MG63 (cell line): ENCODE data around the gene CCDC122. TPM values are rescaled to one million over a fixed set of nuclear protein-coding genes. Genes with fewer than 3 reads are reported as not detected.

Experiments
- DNase-seq: peaks from one replicate; pipeline ENCODE4 v3.0.0-alpha.2; 2020
- H3K27me3 ChIP-seq: fragments of 250-450 bp; sonication (Bioruptor Pico); 2 replicates; pipeline ENCODE4 v1.5.1; 2020; ENCODE audit warnings: mild to moderate bottlenecking, moderate library complexity
- H3K36me3 ChIP-seq: fragments of 250-450 bp; sonication (Bioruptor Pico); 2 replicates; pipeline ENCODE4 v1.5.1; 2020; ENCODE audit warnings: mild to moderate bottlenecking, moderate library complexity
- H3K4me3 ChIP-seq: fragments of 250-450 bp; sonication (Bioruptor Pico); 2 replicates; pipeline ENCODE4 v1.5.1; 2020; ENCODE audit warnings: mild to moderate bottlenecking, moderate library complexity
- H3K9me3 ChIP-seq: fragments of 250-450 bp; sonication (Bioruptor Pico); 2 replicates; pipeline ENCODE4 v1.5.1; 2020; ENCODE audit warnings: mild to moderate bottlenecking, moderate library complexity
- total RNA-seq: library from RNA; depleted of rRNA; stranded (reverse); fragments of >200 nt; shearing (Covaris generic); gene quantifications from 2 replicates; pipeline ENCODE4 v1.2.3, GENCODE V29; 2014; ENCODE audit warnings: low replicate concordance; rRNA removed

The CCDC122 gene
- 1.4 TPM in 1 of 2 replicates, not detected in the other for total RNA-seq

DNA sequence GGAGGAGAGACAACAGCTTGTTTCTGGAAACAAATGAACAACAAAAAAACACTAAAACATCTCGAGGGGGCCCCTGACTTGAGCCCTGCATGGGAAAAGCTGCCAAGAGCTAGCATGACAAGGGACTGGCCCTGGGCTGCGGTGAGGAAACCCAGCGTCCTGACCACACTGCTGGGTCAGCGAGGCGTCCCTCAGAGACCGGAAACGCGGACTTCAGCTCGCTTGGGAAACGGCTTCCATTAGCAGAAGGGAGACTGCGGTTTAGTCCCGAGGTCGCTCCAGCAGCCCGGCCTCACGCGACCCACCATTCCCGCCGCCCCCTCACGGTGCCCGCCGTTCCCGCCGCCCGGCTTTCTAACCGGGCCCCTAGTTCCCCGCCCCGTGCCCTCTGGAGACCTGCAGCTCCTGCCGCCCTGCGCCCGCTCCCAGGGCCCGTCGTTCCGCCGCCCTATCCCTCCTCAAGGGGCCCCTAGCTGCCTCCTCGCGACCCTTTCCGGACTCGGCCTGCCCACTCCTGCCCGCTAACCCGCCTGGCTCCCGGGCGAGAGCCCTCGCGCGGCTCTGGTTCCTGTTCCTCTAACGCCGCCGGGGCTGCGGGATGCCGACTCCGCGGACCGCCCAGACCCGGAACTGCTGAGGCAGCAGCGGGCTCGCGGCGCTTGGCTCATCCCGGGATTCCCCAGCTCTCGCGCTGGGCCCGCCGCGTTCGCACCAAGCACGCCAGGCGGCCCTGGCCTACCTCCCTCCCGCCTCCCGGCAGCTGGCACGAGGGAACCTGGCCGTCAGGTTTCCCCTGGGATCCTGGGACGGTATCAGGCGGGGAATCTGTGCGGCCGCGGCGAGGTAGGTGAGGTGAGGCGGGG lies at the start of gene CCDC122:
CCDC122 (minus strand) TSS at position 849 of the 863 bp plus-strand sequence. CDS start 10,364 bp downstream, outside the sequence.
- no peaks in the 10 kb centered on the region for H3K27me3 ChIP-seq
- DNase-seq = peak; percentile 85
- H3K9me3 ChIP-seq = no peaks in the 10 kb centered on the region
- H3K4me3 ChIP-seq = peak within 1 kb of the TSS; percentile 71
- no peaks in the 10 kb centered on the region for H3K36me3 ChIP-seq

DNA sequence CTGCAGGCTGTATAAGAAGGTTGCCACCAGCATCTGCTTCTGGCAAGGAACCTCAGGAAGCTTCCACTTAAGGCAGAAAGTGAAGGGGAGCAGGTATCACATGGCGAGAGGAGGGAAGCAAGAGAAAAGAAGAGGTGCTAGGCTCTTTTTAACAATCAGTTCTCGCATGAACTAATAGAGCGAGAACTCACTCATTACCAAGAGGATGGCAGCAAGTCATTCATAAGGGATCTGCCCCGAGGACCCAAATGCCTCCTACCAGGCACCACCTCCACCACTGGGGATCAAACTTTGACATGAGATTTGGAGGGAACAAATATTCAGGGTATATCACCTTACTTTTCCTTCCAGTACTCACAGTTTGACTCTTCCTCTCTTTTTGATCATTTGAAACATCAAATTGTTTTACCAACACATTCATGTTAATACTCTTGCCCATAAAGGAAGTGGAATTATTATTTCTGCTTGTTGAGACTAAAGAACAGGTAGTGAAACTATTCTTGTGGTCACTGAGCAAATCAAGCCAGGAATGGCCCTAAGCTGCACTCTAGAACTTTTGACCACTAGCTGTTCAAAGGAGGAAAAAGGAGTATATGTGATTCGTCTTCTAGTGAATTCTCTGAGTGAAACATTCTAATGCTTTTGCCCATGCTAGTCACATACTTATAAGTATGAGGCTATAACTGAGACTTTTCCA lies 45.2 kb upstream of the CCDC122 start:
- no peak overlapping the region for H3K4me3 ChIP-seq
- DNase-seq = no peak
- H3K9me3 ChIP-seq = no peaks in the 10 kb centered on the region
- H3K36me3 ChIP-seq = no peaks in the 10 kb centered on the region
- no peaks in the 10 kb centered on the region for H3K27me3 ChIP-seq

DNA sequence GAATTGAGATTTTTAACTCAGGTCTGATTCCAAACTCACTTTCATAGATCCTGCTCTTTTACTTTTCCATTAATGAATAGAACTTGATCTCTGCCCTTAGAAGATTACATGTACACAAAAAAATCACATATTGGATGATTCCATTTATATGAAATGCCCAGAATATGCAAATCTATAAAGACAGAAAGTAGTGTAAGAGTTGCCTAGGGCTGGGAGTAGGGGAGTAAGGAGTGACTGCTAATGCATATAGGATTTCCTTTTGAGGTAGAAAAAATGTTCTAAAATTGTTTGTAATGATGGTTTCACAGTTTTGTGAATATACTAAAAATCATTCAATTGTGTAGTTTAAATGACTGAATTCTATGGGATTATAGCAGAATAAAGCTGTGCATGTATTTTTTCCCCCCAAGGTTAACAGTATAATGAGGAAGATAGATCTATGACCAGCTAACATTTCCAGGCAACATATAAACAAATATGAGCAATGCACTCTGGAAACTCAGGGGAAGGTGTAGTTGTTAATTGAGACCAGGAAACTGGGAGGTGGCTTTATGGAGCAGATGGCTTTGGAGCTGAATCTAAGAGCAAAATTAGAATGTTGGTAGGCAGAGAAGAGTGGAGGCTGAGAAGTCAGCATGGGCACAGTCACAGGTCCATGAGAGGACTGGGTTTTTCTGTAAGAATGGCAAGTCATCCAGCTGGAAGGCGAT lies 41.6 kb upstream of the CCDC122 start:
- H3K36me3 ChIP-seq = no peaks in the 10 kb centered on the region
- no peak for DNase-seq
- no peaks in the 10 kb centered on the region for H3K9me3 ChIP-seq
- no peaks in the 10 kb centered on the region for H3K27me3 ChIP-seq
- no peak overlapping the region for H3K4me3 ChIP-seq

DNA sequence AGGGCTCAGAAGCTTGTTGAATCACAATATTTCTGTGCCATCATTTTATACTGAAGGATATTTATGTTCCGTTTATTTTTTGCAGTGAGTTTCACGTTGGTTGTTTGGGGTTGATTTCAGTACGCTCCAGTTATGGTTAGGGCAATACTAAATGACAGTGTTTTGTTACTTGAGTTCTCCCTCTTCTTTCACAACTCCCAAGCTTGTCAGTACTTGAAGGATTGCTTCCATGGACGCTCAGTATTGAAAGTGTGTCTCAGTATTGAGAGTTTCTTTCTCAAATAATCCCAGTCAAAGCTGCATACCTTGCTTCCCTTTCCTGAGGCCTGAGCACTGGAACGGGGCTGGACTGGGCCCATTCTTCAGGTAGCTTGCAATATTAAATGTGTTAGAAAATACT lies 39.1 kb upstream of the CCDC122 start:
- DNase-seq = no peak
- no peaks in the 10 kb centered on the region for H3K36me3 ChIP-seq
- no peaks in the 10 kb centered on the region for H3K9me3 ChIP-seq
- no peaks in the 10 kb centered on the region for H3K27me3 ChIP-seq
- H3K4me3 ChIP-seq = no peak overlapping the region

DNA sequence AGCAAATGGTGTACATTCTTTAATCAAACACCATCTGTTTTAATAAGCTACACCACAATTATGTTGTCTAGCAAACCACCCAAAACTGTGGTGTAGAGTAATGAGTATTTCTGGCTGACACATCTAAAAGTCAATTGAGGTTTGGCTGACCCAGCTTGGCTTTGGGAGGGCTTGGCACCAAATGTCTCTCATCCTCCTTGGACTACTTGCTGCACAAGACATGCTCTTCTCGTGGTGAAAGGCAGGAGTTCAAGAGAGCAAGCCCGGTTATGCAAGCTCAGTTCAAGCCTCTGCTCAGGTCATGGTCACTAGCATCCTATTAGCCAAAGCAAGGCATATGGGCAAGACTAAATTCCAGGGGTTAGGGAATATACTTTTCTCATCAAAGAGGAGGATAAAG lies 37.3 kb upstream of the CCDC122 start:
- no peak overlapping the region for H3K4me3 ChIP-seq

DNA sequence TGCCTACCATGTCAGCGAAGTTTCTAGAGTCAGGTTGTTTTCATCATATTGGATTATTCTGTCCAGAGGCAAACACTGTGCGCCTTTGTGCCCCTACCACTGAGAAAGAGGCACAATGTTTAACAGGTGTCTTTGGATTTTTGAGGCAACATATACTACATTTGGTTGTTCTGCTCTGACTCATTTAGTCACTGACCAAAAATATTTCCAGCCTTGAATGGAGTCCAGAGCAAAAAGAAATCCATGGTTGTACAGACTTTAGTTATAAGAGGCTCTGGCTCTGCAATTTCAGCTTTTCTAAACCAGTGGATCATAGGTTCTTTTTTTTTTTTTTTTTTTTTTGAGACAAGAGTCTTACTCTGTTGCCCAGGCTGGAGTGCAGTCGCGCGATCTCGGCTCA lies 35.9 kb upstream of the CCDC122 start:
- H3K4me3 ChIP-seq = no peak overlapping the region
- no peak for DNase-seq
- H3K9me3 ChIP-seq = no peaks in the 10 kb centered on the region
- no peaks in the 10 kb centered on the region for H3K27me3 ChIP-seq
- no peaks in the 10 kb centered on the region for H3K36me3 ChIP-seq

More for the DNA sequence above, 37.3 kb upstream of the CCDC122 start:
- Histone ChIP-seq H3K36me3 (no peaks in the 10 kb centered on the region), H3K9me3 (no peaks in the 10 kb centered on the region), H3K27me3 (no peaks in the 10 kb centered on the region)
- peak; percentile 9 for DNase-seq

DNA sequence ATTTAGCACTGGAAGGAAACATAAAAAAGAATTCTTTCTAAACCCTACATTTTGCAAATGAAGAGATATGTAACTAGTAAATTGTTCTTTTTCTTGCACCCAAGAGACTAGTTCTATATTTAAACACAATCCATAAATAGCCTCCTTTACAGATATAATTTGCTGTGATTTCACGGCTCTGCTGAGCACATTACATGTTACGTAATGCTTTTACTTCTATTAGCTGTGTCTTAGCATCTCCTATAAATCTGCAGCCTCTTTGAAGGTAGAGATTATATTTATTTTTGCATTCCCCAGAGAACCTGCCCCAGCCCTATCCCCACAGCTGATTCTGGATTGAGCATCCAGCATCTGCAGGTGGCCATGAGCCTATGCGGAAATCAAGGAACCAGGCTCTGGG lies 32.3 kb upstream of the CCDC122 start:
- DNase-seq = no peak
- Histone ChIP-seq H3K9me3 (no peaks in the 10 kb centered on the region), H3K4me3 (no peak overlapping the region), H3K27me3 (no peaks in the 10 kb centered on the region), H3K36me3 (no peaks in the 10 kb centered on the region)

DNA sequence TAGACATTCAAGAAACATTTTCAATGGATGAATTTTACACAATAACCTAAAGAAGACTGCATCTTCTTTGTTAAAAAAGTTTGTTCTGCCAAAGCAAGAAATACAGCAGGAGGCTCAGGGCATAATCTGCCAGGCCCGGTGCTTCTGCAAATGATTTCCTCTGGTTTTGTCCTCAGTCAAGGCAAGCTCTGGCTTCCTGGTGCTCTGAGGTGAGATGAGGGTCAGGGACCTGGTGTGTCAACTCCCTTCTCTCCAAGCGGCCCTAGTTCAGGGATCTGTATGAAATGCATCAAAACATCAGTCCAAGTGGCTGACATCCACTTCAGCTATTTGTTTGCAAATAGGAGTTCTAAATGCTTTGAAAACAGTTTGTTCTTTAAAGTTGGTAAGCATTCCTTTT lies 31.7 kb upstream of the CCDC122 start:
- no peaks in the 10 kb centered on the region for H3K27me3 ChIP-seq
- H3K4me3 ChIP-seq = no peak overlapping the region
- H3K36me3 ChIP-seq = no peaks in the 10 kb centered on the region
- no peaks in the 10 kb centered on the region for H3K9me3 ChIP-seq
- no peak for DNase-seq

DNA sequence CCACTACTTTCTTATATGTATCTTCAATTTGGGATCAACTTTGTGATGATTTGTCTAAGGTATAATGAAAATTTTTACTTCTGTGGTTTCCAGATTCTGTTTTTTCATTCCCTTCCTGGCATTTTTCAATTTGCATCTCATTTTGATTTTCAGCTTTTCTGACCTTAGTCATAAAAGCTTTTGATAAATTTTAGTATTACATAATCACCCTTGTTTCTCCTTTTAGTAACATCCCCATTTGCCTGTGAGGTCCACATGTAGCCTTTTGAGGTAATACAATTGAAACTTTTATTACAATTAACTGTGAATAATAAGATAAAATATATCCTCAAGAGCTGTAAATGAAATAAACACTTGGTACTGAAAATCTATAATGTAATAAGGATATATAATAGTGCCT lies 31.3 kb upstream of the CCDC122 start:
- no peaks in the 10 kb centered on the region for H3K9me3 ChIP-seq
- H3K4me3 ChIP-seq = no peak overlapping the region
- no peaks in the 10 kb centered on the region for H3K27me3 ChIP-seq
- no peaks in the 10 kb centered on the region for H3K36me3 ChIP-seq
- DNase-seq = no peak

DNA sequence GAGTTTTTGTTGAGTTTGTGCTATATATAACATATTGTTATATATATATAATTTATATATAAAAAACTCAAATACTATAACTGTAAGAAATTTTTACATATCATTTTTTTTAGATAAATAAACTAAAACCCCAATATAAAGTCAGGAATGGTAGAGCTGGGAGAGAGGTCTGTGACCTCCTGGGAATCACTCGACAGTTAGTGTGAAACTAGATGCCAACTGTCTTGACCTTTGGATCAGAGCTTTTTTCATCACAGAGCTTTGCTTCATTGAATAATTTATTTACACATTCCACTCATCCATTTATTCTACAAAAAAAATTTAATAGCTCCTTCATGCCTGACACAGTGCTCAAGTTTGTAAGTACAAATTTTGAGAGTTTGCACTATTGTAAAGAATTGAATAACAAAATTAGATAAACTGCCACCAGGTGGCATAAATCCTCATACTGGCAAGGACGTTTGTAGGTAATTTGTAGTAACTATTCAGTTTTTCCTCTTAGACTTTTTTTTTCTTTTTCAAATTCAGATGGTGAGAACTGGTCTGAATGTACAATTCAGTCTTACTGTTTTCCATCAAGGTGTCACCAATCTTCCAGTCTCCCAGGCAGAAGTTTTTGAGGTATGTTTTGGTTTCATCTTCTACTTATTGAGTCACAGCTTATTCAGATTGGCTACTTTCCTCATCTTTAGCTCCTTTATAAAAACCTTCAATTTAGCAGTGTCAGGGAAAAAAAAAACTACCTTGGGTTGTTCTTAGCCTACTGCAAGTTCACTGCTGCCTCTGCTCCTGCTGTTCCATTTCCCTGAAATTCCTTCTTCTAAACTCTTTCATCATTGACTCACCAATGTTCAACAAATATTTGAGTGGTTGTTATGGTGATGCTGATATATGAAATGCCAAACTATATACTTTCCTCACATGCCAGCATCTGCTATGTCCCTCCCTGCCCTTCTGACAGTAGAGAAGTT lies 28.9 kb upstream of the CCDC122 start:
- no peaks in the 10 kb centered on the region; the same call in 1 of the 2 replicates for H3K27me3 ChIP-seq
- H3K4me3 ChIP-seq = no peak overlapping the region
- no peaks in the 10 kb centered on the region for H3K9me3 ChIP-seq
- DNase-seq = peak; percentile 6
- no peaks in the 10 kb centered on the region for H3K36me3 ChIP-seq

DNA sequence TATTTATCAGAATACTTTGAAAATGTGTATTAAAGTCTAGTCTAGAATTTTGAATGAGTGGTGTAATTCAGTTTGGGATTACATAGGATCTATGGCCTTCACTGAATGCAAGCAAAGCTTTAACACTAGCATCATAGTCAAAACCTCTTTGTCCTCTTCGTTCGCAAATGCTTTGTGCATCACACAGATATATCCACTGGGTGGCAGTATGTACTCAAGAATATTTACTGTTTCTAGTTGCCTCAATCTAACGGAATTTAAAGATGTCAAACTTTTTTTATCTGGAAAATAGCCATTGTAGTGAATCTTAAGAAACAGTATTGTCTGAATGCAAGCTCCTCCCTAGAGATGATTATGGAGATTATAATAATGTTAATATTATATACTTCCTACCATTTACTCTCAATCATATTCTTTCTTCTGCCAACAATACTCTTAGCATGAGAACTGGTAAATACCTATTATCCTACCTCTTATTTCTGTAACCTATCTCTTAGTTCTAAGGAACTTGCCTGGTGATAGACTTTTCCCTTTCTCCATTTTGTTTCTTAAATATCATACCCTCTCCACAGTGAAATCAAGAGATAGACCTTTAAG lies 26.0 kb upstream of the CCDC122 start:
- Histone ChIP-seq H3K36me3 (no peaks in the 10 kb centered on the region), H3K27me3 (peaks cover 2% of the 10 kb centered on the region), H3K4me3 (no peak overlapping the region), H3K9me3 (no peaks in the 10 kb centered on the region)
- DNase-seq = no peak

DNA sequence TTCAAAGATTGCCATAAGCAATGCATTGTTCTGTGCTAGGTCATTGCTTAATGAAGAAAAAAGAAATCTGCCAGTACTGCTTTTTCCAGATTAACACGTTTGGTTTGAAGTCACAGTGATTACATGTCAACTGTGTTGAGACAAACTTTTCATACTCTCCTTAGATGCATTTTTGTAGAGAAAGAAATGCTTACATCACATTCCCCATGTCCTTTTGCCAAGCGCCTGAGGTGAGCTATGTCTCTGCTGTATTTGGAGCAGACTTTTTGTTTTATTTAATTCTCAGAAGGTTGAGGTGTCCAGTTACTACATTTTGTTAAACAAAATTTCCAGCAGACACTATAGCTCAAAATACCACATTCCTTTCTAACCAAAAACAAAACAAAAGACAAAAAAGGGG lies 16.4 kb upstream of the CCDC122 start:
- H3K36me3 ChIP-seq = no peaks in the 10 kb centered on the region
- H3K4me3 ChIP-seq = no peak overlapping the region
- no peak for DNase-seq
- H3K27me3 ChIP-seq = no peaks in the 10 kb centered on the region
- no peaks in the 10 kb centered on the region for H3K9me3 ChIP-seq

DNA sequence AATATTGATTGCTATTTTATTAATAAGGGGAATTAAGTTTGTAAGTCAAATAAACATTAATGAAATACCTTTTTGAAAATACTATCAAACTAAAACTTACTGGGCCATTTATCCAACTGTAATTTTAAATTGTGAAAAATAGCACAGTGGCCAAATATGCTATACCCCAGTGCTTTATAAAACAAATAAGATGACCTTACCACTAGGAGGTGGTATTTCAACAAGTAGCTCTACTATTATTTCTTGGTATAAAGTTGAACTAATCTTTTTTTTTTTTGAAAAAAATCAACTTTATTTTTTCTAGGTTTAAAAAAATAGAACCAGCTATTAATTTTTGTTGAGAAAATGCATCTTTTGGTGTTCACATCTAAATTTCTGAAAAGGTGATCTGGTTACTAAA lies 14.9 kb upstream of the CCDC122 start:
- no peaks in the 10 kb centered on the region for H3K36me3 ChIP-seq
- H3K27me3 ChIP-seq = no peaks in the 10 kb centered on the region
- no peak overlapping the region for H3K4me3 ChIP-seq
- no peaks in the 10 kb centered on the region for H3K9me3 ChIP-seq
- DNase-seq = no peak

DNA sequence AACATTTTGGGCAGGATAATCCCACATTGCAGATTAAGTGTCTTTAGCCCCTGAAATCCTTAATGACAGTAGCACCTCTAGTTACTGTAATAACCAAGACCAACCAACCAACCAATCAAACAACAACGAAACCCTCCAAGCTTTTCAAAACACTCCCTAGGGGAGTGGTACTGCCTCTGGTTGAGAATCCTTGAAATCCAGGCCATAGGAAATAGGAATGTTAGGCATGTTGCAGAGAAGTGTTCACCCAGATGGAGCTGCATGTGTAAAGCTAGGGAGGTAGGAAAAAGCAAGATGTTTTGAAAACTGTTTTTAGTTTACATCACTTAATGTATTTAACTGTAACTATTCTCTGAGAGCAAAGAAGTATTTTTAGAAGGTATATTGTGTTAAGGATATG lies 4.7 kb upstream of the CCDC122 start:
- DNase-seq = no peak
- H3K36me3 ChIP-seq = no peaks in the 10 kb centered on the region
- H3K9me3 ChIP-seq = no peaks in the 10 kb centered on the region
- H3K4me3 ChIP-seq = no peak overlapping the region
- no peaks in the 10 kb centered on the region for H3K27me3 ChIP-seq

DNA sequence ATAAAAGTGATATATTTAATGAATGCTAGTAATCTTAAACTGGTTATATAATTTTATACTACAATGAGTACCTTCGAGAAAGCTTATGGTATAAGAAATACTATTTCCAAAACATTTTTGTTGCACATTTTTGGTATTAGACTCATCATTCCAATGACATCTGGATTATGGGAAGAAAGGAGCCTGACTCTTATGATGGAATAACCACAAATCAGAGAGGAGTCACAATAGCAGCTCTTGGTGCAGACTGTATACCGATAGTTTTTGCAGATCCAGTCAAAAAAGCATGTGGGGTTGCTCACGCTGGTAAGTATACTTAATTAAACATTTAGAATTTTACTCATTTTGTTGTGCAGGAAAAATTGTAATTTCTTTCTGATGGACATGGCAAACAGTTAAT lies 4.1 kb upstream of the CCDC122 start:
- no peaks in the 10 kb centered on the region for H3K36me3 ChIP-seq
- no peaks in the 10 kb centered on the region for H3K9me3 ChIP-seq
- H3K27me3 ChIP-seq = no peaks in the 10 kb centered on the region
- no peak overlapping the region for H3K4me3 ChIP-seq
- no peak for DNase-seq

DNA sequence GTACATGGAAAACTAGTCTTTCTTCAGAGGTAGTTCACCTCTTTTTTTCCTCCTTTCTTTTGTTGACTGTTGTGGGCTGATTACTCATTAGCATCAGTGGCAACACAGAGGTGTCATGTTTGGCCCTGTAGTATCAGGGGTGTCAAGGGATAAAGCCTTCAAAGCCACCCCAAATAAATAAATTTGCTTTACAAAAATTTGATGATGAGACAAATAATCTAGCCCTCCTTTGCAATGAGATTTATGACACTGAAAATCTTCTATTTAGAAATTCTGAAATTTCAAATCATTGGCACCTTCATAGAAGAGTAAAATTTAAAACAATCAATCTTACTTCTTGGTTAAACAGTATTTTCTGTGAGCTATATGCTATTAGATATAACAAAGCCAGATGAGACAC lies 2.0 kb upstream of the CCDC122 start:
- no peaks in the 10 kb centered on the region for H3K9me3 ChIP-seq
- DNase-seq = no peak
- no peaks in the 10 kb centered on the region for H3K36me3 ChIP-seq
- no peak overlapping the region for H3K4me3 ChIP-seq
- no peaks in the 10 kb centered on the region for H3K27me3 ChIP-seq
